Nucleus accumbens (tissue), 56 donors: Measurements from ENCODE around the gene GPATCH8.
A peak's percentile ranks its signal among the peaks of the same experiment; 100 is the strongest.
"Not testable (repeated sequence)": the region's sequence is repeated elsewhere in the genome, so short reads cannot be mapped to it uniquely, and the experiment has no call there.

ENCODE experiments used
- DNase-seq, 56 donors: peaks; one replicate each; lab custom pipeline; 2025; lab: John Stamatoyannopoulos, UW

The GPATCH8 gene

DNA sequence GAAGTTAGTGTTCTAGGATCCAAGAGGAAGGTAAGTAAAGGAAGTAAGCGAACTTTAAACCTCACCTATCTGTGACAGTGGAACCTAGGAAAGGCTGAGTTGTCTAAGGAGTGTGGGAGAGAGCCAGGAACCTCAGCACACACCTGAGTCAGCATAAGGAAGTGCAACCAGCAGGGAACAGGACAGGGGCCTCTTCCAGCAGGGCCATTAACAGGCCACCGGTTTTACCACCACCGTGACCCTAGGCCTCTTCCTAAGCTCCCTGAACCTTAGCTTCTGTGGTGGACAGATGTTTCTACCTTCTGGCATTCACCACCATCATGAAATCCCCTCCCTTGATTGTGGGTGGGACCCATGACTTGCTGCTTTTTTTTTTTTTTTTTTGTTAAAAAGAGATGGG lies 26.7 kb upstream of the GPATCH8 start:
- DNase-seq = no peak

DNA sequence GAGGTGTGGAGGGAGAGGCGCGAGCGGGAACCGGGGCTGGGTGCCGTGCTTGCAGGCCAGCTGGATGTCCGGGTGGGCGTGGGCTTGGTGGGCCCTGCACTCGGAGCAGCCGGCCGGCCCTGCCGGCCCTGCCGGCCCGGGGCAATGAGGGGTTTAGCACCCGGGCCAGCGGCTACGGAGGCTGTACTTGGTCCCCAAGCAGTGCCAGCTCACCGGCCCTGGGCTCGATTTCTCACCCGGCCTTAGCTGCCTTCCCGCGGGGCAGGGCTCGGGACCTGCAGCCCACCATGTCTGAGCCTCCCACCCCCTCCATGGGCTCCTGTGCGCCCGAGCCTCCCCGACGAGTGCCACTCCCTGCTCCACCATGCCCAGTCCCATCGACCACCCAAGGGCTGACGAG lies 24.7 kb upstream of the GPATCH8 start:
- no peak for DNase-seq

DNA sequence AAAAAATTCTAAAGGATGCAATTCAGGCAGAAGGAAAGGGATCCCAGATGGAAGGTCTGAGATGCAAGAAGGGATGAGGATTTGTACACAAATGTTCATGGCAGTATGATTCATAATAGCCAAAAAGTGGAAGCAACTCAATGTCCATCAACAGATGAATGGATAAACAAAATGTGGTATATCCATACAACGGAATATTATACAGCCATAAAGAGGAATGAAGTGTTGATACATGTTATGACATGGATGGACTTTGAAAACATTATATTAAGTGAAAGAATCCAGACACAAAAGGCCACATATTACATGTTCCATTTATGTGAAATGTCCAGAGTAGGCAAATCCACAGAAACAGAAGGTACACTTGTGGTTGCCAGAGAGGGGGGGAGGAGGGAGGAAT lies 23.9 kb upstream of the GPATCH8 start:
- no peak for DNase-seq

DNA sequence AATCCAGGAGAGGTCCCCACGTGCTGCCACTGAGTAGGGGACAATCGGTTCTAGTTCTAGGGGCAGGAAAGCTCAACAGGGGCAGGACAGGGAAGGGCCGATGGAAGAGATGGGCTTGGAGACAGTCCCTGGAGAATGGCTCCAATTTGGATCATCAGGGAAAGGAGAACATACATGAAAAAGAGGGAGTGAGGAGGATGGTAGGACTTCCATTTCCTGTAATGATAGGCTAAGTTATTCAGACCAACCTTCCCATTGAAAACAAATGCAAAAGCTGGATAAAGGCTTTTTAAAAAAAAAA lies 20.4 kb upstream of the GPATCH8 start:
- no peak for DNase-seq

DNA sequence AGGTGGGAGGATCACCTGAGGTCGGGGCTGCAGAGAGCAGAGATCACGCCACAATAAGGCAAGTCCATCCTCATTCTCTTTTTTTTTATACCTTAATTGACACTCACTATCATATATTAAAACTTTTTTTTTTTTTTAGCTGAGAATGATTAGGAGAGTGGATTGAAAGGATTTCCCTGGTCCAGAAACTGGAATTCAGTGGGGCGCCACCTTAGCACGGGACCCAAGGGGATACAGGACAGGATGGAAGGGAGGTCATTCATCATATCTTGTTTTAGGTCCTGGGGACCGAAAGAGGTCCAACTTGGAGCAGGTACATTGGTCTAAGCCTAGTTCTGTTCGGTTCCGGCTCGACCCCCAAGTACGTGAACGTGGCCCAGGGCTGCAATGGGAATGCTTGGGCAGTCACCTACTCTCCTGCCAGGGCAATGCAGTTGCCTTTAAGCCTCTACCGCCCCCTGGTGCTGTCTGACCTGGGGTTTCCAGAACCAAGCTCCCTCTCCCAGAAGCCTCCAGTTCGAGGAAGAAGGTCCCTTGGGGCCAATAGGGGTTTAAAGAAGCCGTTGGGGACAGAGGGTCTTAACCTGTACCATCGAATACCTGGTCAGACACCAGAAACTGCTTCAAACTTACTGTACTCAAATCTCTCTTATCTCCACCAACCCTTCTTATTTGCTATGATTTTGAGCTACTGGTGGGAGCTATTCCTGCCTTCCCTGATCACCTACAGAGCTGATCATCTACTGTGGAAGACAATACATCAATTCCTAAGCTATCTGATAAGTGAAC lies 19.9 kb upstream of the GPATCH8 start:
- peak in 2 of 56 donors; percentile 5 to 14 for DNase-seq

DNA sequence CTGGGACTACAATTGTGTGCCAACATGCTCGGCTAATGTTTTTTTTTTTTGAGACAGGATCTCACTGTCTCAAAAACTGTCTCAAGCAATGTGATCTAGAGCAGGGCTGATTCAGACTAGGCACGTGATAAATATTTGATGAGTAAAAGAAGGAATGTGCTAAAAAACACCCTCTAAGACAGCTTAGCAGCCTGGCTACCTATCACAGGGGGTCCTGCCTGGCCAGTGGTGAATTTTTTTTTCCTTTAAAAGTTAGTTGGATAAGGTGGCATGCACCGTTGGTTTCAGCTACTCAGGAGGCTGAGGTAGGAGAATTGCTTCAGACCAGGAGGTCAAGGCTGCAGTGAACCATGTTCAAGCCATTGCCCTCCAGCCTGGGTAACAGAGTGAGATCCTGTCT lies 14.8 kb upstream of the GPATCH8 start:
- no peak for DNase-seq

DNA sequence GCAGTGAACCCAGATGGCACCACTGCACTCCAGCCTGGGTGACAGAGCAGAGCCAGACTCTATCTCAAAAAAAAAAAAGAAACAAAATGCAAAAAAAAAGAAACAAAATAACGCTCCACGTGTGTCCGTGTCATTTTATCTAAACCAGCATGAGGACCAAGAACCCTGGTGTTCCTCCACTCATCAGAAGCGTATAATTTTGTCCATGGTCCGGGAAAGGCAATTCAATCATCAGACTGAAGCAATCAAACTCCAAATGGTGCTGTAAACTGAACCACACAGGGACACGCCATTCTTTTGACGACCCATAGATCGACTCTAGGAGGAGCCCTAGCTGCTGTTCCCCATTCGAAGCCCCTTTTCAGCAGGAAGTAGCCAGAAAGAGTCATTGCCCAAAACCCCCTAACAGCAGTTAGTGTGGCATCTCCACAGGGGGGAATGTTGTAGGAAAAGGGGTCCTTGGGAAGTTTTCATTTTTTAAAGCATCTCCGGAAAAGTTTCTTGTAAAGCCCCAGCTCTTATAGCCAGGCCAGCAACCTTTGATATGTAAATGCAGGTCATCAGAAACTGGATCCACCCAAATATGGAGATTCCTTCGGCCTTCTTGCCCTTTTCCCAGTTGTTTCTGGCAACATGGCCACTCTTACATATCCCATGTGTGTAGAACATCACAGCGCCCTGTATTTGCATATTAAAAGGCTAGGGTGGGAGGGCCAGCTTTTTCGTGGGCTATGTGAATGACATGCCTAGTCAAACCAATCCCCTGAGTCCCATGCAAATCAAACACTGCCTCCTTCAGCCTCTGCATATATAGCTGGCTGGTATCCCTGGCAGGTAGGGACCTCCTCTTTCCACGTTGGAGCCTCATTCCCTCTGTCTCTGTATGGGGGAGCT lies 8.3 kb upstream of the GPATCH8 start:
- not testable (repeated sequence) for DNase-seq

DNA sequence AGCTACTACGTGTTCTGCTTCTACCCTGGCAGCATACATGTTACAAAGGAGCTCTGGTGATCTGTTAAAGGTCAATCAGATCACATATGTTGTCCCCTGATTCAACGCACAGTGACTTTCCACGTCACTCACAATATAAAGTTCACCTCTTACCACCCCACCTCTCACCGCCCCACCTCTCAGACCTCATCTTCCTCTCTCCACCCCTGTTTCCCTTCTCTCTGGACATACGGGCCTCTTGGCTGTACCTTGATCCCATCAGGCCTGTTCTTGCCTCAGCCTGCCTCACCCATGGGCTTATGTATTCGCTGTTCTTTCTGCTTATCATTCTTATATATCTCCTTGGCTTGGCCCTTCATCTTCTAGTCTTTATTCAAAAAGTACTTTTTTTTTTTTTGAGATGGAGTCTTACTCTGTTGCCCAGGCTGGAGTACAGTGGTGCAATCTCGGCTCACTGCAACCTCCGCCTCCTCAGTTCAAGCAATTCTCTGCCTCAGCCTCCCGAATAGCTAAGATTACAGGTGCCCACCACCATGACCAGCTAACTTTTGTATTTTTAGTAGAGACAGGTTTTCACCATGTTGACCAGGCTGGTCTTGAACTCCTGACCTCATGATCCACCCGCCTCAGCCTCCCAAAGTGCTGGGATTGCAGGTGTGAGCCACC lies 3.9 kb upstream of the GPATCH8 start:
- DNase-seq = not testable (repeated sequence)

DNA sequence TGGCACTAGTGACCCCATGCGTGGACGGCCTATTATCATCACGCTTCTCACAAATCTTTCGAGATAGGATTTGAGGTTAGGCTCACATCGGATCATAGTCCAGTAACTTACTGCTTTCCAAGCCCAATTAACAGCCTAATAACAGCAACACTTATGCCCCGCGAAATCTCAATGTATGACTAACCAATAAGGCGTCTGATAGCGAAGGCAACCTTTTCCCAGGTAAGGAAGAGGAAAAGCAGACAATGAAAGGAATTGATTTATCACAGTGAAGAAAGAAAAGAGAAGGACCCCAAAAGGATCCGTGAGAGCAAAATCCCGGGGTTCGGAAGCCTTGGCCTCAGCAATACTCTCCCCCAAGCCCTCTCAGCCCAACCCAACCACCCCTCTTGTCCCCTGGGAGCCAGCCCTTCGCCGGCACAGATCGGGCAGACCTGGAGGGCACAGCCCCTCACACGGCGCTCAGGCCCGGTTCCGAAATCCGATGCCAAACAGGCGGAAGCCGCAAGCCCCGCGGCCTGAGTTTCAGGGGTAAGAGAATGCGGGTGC lies 534 bp downstream of the GPATCH8 start:
- DNase-seq = peak in 9 of 56 donors; percentile 15 to 60 (median 40)

DNA sequence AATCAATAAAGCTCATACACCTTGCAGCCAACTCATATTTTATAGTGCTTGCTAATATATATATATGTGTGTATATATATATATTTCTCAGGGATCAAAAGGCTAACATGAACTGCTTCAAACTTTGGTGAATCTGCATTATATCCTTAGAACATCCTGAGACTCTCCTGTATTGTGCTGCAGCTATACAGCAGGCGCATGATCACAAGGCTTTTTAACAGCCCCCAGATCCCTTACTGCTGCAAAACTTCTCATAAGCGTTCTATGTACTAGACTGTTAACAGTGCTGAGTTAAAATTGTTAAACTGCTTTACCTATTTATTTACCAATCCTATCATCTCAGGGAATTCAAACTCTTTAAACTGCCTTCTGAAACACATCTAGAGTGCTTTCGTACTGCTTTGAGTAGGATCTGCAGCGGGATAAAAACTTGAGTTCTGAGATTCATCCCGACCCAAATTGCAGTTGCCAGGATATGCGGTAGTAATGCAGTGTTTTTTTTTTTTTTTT lies 1.3 kb downstream of the GPATCH8 start:
- no peak for DNase-seq

DNA sequence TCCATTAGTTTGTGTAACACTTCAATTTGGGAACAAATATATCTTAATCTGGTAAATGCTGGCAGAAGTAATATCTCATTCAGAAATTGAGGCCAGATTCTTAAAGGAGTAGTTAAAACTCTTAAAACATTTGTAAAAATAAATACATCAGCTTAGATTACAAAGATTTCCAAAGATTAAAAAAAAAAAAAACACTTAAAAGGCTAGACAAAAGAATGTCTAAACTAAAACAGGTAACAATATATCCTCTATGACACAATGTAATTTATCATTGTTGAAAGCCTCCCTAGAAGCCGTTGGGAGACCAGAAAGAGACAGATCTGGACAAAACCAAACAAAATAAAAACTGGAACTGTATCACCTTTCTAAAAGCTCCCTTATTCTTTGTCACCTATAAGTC lies 3.5 kb downstream of the GPATCH8 start:
- DNase-seq = no peak

DNA sequence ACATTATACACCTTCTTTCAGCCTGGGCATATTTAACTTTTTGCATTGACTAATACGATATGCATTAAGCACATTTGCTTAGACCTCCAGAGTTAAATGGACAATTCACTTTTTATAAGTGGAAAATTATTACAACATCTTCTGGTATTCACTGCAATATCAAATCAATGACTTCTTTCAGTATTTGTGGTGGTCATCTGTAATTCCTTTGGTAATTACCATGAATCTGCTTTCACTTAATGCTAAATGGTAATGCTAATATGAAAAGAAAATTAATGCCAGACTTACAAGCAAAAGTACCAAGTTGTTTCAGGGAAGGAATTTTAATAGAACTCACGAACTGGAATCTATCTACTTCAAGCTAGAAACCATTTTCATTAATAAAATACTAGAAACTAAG lies 6.4 kb downstream of the GPATCH8 start:
- DNase-seq = no peak

DNA sequence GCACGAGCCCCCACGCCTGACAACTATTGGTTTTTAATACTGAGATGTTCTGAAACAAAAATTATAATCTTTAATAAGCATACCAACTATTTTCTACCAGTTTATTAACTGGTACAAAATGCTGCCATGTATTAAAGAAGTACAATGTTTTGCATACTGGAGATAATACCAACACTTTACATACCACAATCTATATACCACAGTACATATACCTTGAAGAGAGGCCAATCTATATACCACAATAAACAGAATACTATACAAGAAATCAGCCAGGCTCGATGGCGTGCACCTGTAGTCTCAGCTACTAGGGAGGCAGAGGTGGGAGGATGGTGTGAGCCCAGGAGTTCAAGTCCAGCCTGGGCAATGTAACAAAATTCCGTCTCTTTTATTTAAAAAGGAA lies 9.9 kb downstream of the GPATCH8 start:
- no peak for DNase-seq

DNA sequence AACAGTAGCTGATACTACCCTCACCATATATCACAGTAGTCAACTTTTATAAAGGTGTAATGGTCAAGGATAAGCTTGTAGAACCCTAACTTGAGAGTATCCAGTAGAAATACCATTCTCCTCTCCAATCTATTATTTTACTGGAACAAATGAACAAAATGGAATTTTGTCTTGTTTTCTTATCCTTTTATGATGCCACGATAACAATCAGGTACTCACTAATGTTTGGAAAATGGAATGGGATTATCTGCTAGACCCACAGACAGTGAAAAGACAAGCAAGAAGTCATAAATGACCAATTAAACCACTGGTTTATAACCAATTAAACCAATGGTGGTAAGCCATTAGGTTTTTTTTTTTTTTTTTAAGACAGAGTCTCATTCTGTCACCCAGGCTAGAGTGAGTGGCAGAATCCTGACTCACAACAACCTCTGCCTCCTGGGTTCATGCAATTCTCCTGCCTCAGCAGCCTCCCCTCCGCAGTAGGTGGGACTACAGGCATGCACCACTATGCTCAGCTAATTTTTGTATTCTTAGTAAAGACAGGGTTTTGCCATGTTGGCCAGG lies 10.4 kb downstream of the GPATCH8 start:
- no peak for DNase-seq

DNA sequence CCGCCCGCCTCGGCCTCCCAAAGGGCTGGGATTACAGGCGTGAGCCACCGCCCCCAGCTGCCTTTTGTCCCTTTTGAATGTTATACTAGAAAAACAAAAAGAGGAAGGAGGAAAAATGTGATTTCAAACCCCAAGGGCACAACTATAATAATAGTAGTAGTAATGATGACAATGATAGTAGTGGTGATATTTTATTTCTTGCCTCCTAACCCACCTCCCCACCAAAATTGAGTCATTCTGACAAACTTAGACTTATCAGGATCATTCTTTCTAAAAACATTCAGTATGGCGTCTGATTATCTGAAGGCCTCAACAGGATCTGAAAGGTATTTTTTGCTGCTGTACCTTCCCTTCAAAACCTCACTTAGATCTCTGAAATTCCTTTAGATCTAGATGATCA lies 13.6 kb downstream of the GPATCH8 start:
- no peak for DNase-seq

DNA sequence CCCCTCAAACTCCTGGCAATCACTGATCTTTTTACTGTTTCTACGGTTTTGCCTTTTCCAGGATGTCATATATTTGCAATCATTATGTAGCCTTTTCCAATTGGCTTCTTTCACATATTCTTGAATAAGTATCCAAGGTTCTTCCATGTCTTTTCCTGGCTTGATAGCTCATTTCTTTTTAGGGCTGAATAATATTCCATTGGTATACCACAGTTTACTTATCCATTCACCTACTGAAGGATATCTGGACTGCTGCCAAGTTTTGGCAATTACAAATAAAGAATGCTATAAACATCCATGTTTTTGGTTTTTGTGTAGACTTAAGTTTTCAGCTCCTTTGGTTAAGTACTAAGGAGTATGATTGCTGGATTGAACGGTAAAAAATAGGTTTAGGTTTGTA lies 16.0 kb downstream of the GPATCH8 start:
- no peak for DNase-seq

DNA sequence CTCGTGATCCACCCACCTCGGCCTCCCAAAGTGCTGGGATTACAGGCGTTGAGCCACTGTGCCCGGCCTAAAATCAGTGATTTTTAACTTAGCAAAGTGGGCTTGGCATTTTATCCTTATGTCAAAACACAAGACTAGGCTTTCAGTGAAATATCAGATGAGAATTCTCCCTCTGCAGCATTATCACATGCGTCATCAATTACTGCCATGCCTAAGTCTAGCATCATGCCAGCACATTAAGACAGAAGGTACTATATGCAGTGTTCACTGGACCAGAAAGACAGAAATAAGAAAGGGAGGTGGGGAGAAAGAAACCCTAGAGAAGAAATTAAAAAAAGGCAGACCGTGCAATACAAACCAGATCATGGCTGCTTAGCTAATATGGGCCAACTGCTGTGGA lies 29.8 kb downstream of the GPATCH8 start:
- DNase-seq = no peak

DNA sequence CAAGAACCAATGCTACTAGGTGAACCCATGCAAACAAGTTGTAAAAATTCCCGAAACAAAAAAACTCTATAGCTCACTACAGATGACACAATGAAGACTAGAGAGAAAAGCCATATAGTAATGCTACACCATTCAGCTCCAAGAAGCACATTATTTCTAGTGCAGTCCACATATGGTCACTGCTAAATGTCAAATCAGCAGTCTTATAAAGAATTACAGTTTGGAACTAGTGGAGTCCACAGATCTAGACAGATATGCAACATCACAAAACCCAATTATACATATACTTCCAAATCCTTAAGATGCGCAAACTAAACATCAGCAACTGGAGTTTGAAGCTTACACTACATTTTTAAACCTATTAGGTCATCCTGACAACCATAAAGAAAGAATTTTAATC lies 33.5 kb downstream of the GPATCH8 start:
- no peak for DNase-seq

DNA sequence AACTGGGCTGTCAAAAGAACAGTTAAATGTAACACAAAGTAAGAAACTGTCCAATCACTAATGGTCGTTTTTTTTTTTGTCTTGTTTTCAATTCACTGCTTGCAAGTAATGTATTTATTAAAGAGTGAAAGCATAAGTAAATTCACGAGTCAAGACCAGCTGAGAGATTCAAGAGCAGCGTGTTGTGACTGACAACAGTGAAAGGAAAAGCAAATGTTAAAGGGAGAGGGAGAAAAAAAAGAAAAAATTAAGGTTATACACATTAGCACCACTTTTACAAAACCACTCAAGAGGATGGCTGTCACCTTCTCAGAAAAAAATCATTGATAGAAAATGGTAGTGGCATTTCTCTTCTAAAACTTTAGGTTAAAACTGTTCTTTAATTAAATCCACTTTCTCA lies 36.1 kb downstream of the GPATCH8 start:
- no peak for DNase-seq

DNA sequence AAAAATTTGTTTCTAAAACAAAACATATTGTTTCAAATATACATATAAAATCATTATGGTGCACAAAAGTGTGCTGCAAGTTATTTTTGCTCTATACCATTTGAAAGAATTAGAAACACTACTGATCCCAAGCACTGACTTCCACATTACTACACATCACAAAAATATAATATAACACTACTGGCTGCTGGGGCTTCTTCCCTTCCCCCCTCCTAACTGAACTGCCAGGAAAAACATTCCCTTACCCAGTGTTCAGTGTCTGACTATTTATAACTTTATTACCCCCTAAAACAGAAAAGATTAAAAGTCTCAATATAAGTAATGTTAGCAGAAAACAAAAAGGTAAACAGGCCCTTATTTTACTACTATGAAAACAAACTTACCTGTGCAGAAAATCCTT lies 36.9 kb downstream of the GPATCH8 start:
- DNase-seq = no peak

DNA sequence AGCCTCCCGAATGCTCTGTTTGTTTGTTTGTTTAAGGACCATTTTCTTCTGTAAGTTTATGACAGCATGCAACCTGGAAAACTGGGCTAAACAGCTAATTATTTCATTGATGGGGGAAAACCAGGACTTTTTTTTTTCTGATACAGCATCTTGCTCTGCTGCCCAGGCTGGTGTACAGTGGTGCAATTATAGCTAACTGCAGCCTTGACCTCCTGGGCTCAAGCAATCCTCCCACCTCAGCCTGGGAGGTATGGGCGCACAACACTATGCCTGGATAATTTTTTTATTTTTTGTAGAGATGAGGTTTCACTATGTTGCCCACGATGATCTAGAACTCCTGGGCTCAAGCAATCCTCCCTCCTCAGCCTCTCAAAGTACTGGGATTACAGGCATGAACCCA lies 37.3 kb downstream of the GPATCH8 start:
- DNase-seq = no peak
